Skin epidermis (tissue), 12 donors: ENCODE data around the gene SFI1.

Experiments
- H3K27ac ChIP-seq, 21 experiments: fragments of 200-600 bp; sonication (generic) in 11 of 21; one replicate each; pipeline ENCODE4 v1.5.0; 2020; ENCODE audit warnings: mild to moderate bottlenecking in 3 of 21, inconsistent platforms in 2 of 21, moderate library complexity in 2 of 21
- H3K4me3 ChIP-seq, 7 experiments: fragments of 200-600 bp; sonication (generic) in 2 of 7; one replicate each; pipeline ENCODE4 v1.5.0; 2020; ENCODE audit warnings: inconsistent platforms in 2 of 7, mild to moderate bottlenecking in 2 of 7, moderate library complexity in 1 of 7

SFI1 gene

DNA sequence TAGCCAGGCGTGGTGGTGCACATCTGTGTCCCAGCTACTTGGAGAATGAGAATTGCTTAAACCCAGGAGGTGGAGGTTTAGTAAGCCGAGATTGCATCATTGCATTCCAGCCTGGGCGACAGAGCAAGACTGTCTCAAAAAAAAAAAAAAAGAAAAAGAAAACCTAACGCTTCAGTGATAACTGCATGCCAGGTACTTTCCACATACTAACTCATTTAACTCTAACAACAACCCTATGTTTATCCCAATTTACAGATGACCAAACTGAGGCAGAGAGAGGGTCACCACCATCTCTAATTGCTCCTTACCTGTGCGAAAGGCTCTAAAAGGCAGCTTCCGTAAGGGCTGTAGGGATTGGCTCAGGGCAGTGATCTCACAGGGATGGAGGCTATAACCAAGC is 154.1 kb downstream of the SFI1 start:
- no peak overlapping the region for H3K4me3 ChIP-seq
- H3K27ac ChIP-seq = peak overlapping the region in 2 of 21 experiments; percentile 20 to 60

DNA sequence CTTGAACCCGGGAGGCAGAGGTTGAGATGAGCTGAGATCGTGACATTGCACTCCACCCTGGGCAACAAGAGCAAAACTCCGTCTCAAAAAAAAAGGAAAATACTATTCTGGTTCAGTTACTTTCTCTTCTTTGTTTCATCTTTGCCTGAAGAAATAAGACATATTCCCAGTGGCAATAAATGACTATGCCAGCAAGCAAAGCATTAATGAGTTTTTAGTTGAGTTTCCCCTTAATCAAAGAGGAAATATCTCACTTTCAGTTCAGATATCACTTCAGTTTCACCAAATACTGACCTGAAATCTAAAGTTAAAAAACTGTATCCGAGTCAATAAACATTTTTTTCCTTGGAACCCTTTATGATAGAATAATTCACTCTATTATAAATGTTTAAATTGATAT is 155.3 kb downstream of the SFI1 start:
- Histone ChIP-seq H3K27ac (no peak overlapping the region), H3K4me3 (no peak overlapping the region)

DNA sequence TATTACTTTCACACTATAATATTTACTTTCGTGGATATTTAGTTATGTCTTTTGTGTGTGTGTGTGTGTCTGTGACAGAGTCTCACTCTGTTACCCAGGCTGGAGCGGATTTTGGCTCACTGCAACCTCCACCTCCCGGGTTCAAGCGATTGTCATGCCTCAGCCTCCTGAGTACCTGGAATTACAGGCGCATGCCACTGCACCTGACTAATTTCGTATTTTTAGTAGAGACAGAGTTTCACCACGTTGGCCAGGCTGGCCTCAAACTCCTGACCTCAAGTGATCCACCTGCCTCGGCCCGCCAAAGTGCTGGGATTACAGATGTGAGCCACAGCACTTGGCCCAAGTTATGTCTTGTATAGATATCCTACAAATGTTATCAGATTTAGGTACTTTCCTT is 155.8 kb downstream of the SFI1 start:
- no peak overlapping the region for H3K27ac ChIP-seq
- no peak overlapping the region for H3K4me3 ChIP-seq

DNA sequence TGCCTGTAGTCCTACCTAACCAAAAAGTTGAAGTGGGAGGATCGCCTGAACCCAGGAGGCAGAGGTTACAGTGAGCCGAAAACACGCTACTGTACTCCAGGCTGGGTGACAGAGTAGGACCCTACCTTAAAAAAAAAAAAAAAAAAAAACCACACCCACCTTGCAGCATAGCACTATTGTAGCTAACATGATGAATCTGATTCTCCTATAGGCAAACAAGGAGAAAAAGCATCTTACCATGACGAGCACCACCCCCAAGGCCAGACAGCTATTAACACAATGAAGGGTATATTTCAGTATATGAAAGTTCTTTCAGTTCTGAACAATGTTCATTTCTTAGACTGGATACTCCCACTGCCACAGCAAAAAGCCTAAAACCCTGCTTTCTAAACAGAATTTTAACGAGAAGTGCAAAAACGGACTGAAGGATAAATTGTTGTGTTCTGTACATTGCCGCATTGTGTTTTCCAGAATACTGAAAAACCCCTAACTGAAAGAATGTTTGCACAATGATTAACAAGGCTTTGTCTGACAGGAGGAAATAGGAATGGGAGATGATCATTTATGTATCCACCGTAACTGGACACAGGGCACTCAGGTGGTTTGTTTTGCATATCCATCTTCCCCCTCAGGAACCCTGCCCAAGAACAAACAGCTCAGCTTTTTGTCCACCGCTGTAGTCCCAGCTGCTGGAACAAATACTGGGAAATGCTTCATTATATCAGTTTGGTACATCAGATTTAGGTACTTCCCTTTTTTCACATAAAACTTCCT is 156.8 kb downstream of the SFI1 start:
- no peak overlapping the region for H3K27ac ChIP-seq
- H3K4me3 ChIP-seq = no peak overlapping the region

DNA sequence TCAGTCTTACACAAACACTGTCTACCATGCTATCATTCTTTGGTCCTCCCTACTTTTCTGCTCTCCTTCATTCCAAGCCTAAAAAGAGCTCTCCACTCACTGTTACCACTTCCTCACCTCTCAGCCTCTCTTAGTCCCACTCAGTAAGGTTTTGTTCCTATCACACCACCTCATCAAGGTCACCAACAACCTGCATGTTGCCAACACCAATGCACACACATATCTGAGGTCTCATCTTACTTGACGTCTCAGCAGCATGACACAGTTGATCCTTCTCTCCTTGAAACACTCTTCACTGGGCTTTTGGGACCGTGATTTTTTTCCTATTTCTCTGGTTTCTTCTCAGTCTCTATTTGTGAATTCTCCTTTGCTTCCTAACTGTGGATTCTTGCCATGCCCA is 157.6 kb downstream of the SFI1 start:
- H3K4me3 ChIP-seq = no peak overlapping the region
- no peak overlapping the region for H3K27ac ChIP-seq

DNA sequence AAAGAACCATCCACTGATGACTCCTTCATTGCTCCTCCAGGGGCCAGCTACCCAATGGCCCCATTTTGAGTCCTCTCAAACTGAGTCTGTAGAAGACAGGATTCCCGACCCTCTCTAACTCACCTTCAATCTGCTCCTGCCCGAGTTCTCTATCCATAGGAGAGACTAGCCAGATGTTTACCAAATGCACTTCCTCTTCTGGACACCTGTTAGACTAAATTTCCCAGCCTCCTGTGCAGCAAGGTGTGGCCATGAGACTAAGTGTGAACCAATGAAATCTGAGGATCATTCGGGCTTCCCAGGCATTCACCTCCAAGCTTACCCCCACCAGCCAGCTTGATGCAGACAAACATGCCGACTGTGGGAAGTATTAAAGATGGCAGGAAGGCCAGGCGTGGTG is 158.1 kb downstream of the SFI1 start:
- H3K27ac ChIP-seq = no peak overlapping the region

DNA sequence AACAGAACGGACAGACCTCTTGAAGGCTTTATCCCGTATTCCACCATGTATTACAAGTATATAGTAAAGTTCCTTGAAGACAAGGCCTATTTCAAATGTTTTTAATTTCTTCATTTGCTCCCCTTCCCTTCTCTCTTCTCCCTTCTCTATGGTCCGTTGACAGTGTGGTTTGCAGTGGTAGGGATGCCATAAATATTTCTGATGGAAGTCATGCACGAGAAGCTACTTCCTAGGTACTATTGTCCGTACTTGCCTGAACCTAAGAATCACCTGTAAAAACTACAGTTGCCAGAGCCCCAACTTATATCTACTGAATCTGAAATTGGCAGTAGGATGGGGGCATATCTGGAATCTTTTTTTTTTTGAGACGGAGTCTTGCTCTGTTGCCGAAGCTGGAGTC is 162.9 kb downstream of the SFI1 start:
- no peak overlapping the region for H3K4me3 ChIP-seq
- peak overlapping the region in 1 of 21 experiments; percentile 7 for H3K27ac ChIP-seq

More for the DNA sequence above, 158.1 kb downstream of the SFI1 start:
- no peak overlapping the region for H3K4me3 ChIP-seq

DNA sequence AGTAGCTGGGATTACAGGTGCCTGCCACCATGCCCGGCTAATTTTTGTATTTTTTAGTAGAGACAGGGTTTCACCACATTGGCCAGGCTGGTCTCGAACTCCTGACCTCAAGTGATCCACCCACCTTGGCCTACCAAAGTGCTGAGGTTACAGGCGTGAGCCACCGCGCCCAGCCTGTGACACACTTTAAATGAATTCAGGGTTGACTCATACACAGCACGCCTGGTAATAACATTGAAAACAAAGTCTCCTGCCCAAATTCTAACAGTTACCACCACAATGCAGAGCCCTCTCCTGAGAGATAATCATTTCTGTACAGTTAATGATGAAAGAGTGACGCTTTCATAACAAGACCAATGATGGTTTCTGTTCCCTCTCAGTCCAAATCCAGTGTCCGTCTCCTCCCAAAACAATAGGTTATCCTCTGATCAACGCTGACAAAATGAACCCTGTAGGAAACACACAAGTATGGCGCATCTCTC is 164.6 kb downstream of the SFI1 start:
- Histone ChIP-seq H3K27ac (peak overlapping the region in 20 of 21 experiments; percentile 14 to 93 (median 84)), H3K4me3 (peak overlapping the region; percentile 61 to 99 (median 77))

DNA sequence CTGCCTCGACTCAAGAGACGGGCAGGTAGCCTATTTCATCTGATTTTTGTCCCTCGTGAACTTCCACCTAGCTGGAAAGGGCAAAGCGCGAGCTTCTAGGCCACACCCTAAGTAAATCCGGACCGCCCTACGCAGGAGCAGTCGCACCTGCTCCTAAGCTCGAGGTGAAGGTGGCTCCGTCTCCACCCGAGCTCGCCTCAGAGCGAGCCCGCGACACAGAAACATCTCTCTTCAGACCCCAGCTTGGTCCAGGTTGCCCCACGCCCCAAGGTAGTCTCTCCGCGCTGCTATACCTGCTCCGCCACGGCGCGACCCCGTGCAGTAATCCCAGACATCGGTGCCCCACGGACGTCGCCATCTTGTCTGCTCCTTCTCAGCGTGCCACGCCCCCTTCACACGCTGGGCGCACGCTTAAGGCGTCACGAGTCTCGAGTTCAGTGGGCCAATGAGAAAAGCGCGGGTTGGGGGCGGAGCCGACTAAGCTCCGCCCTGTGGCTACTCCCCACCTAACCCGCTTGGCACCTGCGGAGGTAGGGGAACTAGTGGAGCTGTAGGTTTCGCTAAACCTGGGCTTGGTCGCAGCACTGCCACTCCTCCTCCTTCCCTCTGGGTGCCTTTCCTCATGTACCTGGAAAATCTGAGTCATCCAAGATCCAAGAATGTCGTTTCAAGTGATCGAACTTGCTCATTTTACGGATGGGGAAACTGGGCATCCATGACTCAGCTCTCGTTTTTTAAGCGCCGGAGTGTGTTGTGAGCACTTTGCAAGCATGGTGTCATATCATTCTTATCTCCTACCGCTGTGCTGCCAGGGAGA is 165.7 kb downstream of the SFI1 start, which contains the start of gene PISD:
Gene PISD (minus strand): TSS at position 365 of the 817 bp plus-strand sequence. CDS start 7 bp downstream, at position 358.
- H3K27ac ChIP-seq = peak within 1 kb of the TSS; percentile 14 to 93 (median 84)
- H3K4me3 ChIP-seq = peak within 1 kb of the TSS; percentile 61 to 99 (median 77)

DNA sequence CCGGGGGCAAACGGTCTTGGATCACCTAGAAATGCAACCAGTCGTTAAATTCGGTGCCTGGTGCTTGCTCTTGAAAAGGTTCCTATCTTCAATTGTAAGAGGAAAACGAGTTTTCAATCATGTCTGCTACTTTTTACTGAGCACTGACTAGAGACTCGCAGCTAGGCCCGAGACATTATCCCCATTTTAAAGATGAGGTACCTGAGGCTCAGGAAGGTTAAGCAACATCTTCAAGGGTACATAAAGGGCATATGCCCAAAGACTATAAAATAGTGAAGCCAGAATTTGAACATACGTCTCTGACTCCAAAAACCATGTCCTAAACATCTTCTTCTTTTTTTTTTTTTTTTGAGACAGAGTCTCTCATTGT is 166.3 kb downstream of the SFI1 start:
- peak overlapping the region in 20 of 21 experiments; percentile 14 to 93 (median 84) for H3K27ac ChIP-seq
- H3K4me3 ChIP-seq = peak overlapping the region; percentile 61 to 99 (median 77)
